Measurements from ENCODE around the gene HOXB2. TPM values are rescaled to one million over a fixed set of nuclear protein-coding genes. Genes with fewer than 3 reads are reported as not detected.

Gene HOXB2
- total and polyA plus RNA-seq, 7 experiments from 2014 or later: 3.4 to 46.9 (median 23.1) TPM

DNA sequence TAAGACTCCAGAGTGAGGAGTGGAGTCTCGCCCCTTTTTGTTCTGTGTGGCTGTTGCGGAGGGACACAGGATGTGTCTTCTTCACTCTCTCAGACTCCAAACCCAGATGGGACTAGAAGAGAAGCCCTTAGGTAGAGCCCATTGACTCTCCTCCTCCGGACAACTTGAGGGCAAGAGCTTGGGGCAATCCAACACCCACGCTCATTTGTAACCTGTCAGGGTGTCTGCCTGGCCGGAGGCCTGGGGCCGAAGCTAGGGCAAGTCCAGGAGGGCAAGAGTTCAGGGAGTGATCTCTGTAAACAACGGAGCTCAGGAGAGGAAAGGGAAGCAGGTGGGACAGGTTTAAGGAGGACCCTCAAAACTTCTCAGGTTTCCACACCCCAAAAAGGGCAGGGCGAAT, 12.6 kb downstream of the HOXB2 start:
- Histone ChIP-seq H3K27ac (ENCODE audit: low read depth, low read length) (no peak overlapping the region), H3K4me1 (ENCODE audit: control insufficient read depth in 2 of 2, insufficient read depth in 2 of 2, low read length in 2 of 2) (no peaks in the 10 kb centered on the region), H3K4me3 (ENCODE audit: low read length) (no peak overlapping the region), H3K27me3 (ENCODE audit: control insufficient read depth in 2 of 2, insufficient read depth in 2 of 2, low read length in 2 of 2) (no peaks in the 10 kb centered on the region), H3K9me3 (ENCODE audit: control insufficient read depth in 2 of 3, low read length in 3 of 3) (no peaks in the 10 kb centered on the region), H3K36me3 (ENCODE audit: control insufficient read depth in 2 of 3, insufficient read depth in 3 of 3, low read length in 3 of 3) (no peaks in the 10 kb centered on the region)
- H3K4me3 Mint-ChIP-seq: no peak overlapping the region
- H3K36me3 Mint-ChIP-seq: no peaks in the 10 kb centered on the region
- CTCF ChIA-PET: interaction anchor here (1.1 kb wide), 1 partner anchor 39 kb away, joined by 3 read pairs; no protein-coding TSS in a partner anchor
- POLR2A ChIA-PET: interaction anchor here (0.9 kb wide), 1 partner anchor 9 kb away, joined by 3 read pairs; no protein-coding TSS in a partner anchor
- peaks cover 0 to 10% (median 0%) of the 10 kb centered on the region in 7 donors for H3K4me1 Mint-ChIP-seq
- intact Hi-C loops (cut with micrococcal nuclease): no loop called here
- no peak for DNase-seq
- peaks cover 0 to 37% (median 6%) of the 10 kb centered on the region in 5 donors for H3K27me3 Mint-ChIP-seq
- H3K9me3 Mint-ChIP-seq: no peaks in the 10 kb centered on the region
- no peak overlapping the region for H3K27ac Mint-ChIP-seq
- ATAC-seq: no peak

DNA sequence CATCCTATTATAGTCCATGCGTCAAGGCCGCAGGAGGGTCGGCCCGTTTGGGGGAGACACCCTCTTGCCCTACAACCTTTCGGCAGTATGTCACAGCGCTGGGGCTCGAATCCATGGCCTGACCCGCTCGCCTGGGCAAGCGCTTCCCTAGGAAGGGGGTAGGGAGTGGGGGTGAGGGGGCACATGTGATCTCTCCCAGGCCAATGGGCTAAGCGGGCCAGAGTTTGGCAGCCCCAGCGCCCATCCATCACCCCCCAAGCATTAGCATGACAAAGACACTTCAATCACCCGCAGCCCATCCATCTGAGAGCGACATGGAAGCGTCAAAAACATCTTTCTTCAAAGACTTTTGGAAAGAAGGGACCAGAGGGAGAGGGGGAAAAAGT, 14.0 kb downstream of the HOXB2 start, which contains the start of gene HOXB1:
TSS of gene HOXB1 (minus strand) at position 125 of the 386 bp plus-strand sequence. CDS start at position 18, 107 bp downstream.
- intact Hi-C loops (cut with micrococcal nuclease): no loop called here
- H3K9me3 ChIP-seq (ENCODE audit: control insufficient read depth in 2 of 3, low read length in 3 of 3): no peaks in the 10 kb centered on the region
- ChIA-PET CTCF (no interaction called here), POLR2A (no interaction called here)
- peaks cover 0 to 3% of the 10 kb centered on the region in 2 donors for H3K27me3 ChIP-seq (ENCODE audit: control insufficient read depth in 2 of 2, insufficient read depth in 2 of 2, low read length in 2 of 2)
- ATAC-seq: no peak
- H3K4me1 ChIP-seq (ENCODE audit: control insufficient read depth in 2 of 2, insufficient read depth in 2 of 2, low read length in 2 of 2): peaks cover 0 to 10% of the 10 kb centered on the region in 2 donors
- H3K4me3 ChIP-seq (ENCODE audit: low read length): no peak within 1 kb of the TSS
- H3K27me3 Mint-ChIP-seq: peaks cover 9 to 45% (median 13%) of the 10 kb centered on the region in 5 donors
- no peaks in the 10 kb centered on the region for H3K36me3 ChIP-seq (ENCODE audit: control insufficient read depth in 2 of 3, insufficient read depth in 3 of 3, low read length in 3 of 3)
- DNase-seq: no peak
- H3K4me3 Mint-ChIP-seq: peak within 1 kb of the TSS in 1 of 10 donors; percentile 14
- no peaks in the 10 kb centered on the region for H3K9me3 Mint-ChIP-seq
- H3K36me3 Mint-ChIP-seq: peaks cover 0 to 6% (median 0%) of the 10 kb centered on the region in 5 donors
- H3K27ac Mint-ChIP-seq: no peak within 1 kb of the TSS
- peaks cover 0 to 13% (median 10%) of the 10 kb centered on the region in 7 donors for H3K4me1 Mint-ChIP-seq
- H3K27ac ChIP-seq (ENCODE audit: low read depth, low read length): no peak within 1 kb of the TSS

DNA sequence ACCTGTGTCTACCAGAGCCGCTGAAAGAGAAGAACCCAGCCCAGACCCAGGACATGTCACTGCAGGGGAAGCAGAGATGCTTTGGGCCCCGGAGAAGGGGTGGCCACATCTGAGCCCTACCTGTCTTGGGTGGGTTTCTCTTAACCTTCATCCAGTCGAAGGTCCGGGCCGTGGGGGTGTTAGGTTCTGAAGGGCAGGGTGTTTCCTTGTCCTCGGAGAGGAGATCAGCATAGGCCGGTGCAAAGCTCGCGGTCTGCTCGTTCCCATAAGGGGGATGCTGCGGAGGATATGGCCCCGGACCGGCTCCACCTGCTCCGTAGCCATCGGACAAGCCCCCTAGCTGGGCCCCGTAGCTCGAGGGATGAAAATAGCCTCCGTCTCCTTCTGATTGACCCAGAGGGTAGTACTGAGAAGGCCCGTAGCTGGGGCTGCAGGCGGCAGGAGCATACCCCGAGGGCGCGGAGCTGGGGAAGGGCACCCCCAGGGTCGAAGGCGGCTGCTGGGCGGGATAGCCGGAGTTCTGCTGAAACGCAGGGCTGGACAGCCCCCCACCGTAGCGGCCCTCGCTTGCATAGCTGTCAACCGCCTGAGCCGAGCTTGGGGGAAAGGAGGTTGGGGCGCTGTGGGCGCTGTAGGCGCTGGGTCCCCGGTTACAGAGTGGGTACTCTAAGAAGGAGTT, 14.6 kb downstream of the HOXB2 start:
- Mint-ChIP-seq H3K4me1 (peaks cover 0 to 15% (median 12%) of the 10 kb centered on the region in 7 donors), H3K27ac (no peak overlapping the region), H3K4me3 (no peak overlapping the region), H3K9me3 (no peaks in the 10 kb centered on the region), H3K27me3 (peaks cover 14 to 51% (median 18%) of the 10 kb centered on the region in 5 donors), H3K36me3 (peaks cover 0 to 8% (median 0%) of the 10 kb centered on the region in 5 donors)
- CTCF ChIA-PET: no interaction called here
- POLR2A ChIA-PET: no interaction called here
- Histone ChIP-seq H3K4me3 (ENCODE audit: low read length) (no peak overlapping the region), H3K9me3 (ENCODE audit: control insufficient read depth in 2 of 3, low read length in 3 of 3) (no peaks in the 10 kb centered on the region), H3K27me3 (ENCODE audit: control insufficient read depth in 2 of 2, insufficient read depth in 2 of 2, low read length in 2 of 2) (peaks cover 0 to 7% of the 10 kb centered on the region in 2 donors), H3K36me3 (ENCODE audit: control insufficient read depth in 2 of 3, insufficient read depth in 3 of 3, low read length in 3 of 3) (no peaks in the 10 kb centered on the region), H3K4me1 (ENCODE audit: control insufficient read depth in 2 of 2, insufficient read depth in 2 of 2, low read length in 2 of 2) (peaks cover 0 to 10% of the 10 kb centered on the region in 2 donors), H3K27ac (ENCODE audit: low read depth, low read length) (no peak overlapping the region)
- no peak for ATAC-seq
- DNase-seq: no peak
- intact Hi-C loops (cut with micrococcal nuclease): no loop called here

DNA sequence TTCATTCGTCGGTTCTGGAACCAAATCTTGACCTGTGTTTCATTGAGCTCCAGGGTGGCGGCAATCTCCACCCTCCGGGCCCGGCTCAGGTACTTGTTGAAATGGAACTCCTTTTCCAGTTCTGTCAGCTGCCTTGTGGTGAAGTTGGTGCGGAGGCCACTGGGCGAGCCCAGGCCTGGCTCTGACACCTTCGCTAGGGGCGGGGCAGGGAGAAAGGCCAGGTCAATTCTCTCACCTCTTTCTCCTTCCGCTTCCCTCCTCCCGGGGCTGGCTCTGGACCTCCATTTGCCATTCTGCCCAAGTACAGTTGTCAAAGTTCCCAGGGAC, 15.3 kb downstream of the HOXB2 start:
- H3K4me1 ChIP-seq (ENCODE audit: control insufficient read depth in 2 of 2, insufficient read depth in 2 of 2, low read length in 2 of 2): peaks cover 0 to 10% of the 10 kb centered on the region in 2 donors
- H3K9me3 Mint-ChIP-seq: no peaks in the 10 kb centered on the region
- peaks cover 0 to 7% of the 10 kb centered on the region in 2 donors for H3K27me3 ChIP-seq (ENCODE audit: control insufficient read depth in 2 of 2, insufficient read depth in 2 of 2, low read length in 2 of 2)
- H3K27ac Mint-ChIP-seq: no peak overlapping the region
- peak overlapping the region in 1 of 10 donors; percentile 14 for H3K4me3 Mint-ChIP-seq
- H3K27me3 Mint-ChIP-seq: peaks cover 21 to 57% (median 25%) of the 10 kb centered on the region in 5 donors
- no peak overlapping the region for H3K4me3 ChIP-seq (ENCODE audit: low read length)
- POLR2A ChIA-PET: no interaction called here
- no peak overlapping the region for H3K27ac ChIP-seq (ENCODE audit: low read depth, low read length)
- no peaks in the 10 kb centered on the region for H3K36me3 ChIP-seq (ENCODE audit: control insufficient read depth in 2 of 3, insufficient read depth in 3 of 3, low read length in 3 of 3)
- ATAC-seq: no peak
- H3K9me3 ChIP-seq (ENCODE audit: control insufficient read depth in 2 of 3, low read length in 3 of 3): no peaks in the 10 kb centered on the region
- peaks cover 0 to 15% (median 12%) of the 10 kb centered on the region in 7 donors for H3K4me1 Mint-ChIP-seq
- no peak for DNase-seq
- intact Hi-C loops (cut with micrococcal nuclease): no loop called here
- CTCF ChIA-PET: no interaction called here
- H3K36me3 Mint-ChIP-seq: peaks cover 0 to 8% (median 0%) of the 10 kb centered on the region in 5 donors

DNA sequence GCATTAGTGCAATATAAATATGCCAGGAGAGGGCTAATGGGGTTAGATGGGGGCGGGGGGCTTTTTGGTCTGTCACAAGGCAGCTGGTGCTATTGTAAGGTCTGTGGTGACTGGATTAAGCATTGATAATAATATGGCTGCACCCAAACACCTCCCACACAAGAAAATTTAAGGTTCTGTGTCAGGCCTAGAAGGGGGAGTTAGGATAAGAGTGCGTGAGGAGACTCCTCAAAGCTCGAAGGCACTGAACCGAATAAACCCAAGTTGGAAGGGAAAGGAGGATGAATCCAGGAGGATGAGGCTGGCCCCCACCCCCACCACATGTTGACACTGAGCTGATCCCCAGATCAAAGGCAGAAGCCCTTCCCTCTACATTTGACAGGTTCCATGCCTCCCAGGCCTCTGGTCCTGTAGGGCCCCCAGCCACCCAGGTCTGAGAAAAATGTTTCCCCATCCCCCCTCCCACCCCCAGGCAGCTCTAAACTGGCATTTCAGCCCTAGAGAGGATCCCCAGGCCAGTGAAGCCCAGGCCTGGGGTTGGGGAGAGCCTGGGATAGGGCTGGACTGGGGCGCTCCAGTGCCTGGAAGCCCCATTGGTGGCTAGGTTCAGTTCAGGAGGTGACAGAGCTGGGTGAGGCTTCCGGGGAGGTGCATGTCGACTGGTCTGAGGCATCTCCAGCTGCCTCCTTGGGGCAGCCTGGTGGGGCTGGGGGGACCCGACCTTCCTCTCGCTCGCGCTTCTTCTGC, 15.8 kb downstream of the HOXB2 start:
- H3K36me3 Mint-ChIP-seq: peaks cover 0 to 8% (median 0%) of the 10 kb centered on the region in 5 donors
- H3K27me3 Mint-ChIP-seq: peaks cover 23 to 59% (median 31%) of the 10 kb centered on the region in 5 donors
- H3K27ac Mint-ChIP-seq: no peak overlapping the region
- intact Hi-C loops (cut with micrococcal nuclease): no loop called here
- Histone ChIP-seq H3K27ac (ENCODE audit: low read depth, low read length) (no peak overlapping the region), H3K4me1 (ENCODE audit: control insufficient read depth in 2 of 2, insufficient read depth in 2 of 2, low read length in 2 of 2) (peaks cover 0 to 10% of the 10 kb centered on the region in 2 donors), H3K36me3 (ENCODE audit: control insufficient read depth in 2 of 3, insufficient read depth in 3 of 3, low read length in 3 of 3) (no peaks in the 10 kb centered on the region), H3K4me3 (ENCODE audit: low read length) (no peak overlapping the region), H3K27me3 (ENCODE audit: control insufficient read depth in 2 of 2, insufficient read depth in 2 of 2, low read length in 2 of 2) (peaks cover 0 to 7% of the 10 kb centered on the region in 2 donors), H3K9me3 (ENCODE audit: control insufficient read depth in 2 of 3, low read length in 3 of 3) (no peaks in the 10 kb centered on the region)
- DNase-seq (no peak), ATAC-seq (no peak)
- H3K4me3 Mint-ChIP-seq: no peak overlapping the region
- no peaks in the 10 kb centered on the region for H3K9me3 Mint-ChIP-seq
- H3K4me1 Mint-ChIP-seq: peaks cover 0 to 15% (median 12%) of the 10 kb centered on the region in 7 donors
- CTCF ChIA-PET: interaction anchor here (0.7 kb wide), 1 partner anchor 36 kb away, joined by 3 read pairs; no protein-coding TSS in a partner anchor
- POLR2A ChIA-PET: interaction anchor here (1.2 kb wide), 1 partner anchor 11 kb away, joined by 3 read pairs; no protein-coding TSS in a partner anchor

DNA sequence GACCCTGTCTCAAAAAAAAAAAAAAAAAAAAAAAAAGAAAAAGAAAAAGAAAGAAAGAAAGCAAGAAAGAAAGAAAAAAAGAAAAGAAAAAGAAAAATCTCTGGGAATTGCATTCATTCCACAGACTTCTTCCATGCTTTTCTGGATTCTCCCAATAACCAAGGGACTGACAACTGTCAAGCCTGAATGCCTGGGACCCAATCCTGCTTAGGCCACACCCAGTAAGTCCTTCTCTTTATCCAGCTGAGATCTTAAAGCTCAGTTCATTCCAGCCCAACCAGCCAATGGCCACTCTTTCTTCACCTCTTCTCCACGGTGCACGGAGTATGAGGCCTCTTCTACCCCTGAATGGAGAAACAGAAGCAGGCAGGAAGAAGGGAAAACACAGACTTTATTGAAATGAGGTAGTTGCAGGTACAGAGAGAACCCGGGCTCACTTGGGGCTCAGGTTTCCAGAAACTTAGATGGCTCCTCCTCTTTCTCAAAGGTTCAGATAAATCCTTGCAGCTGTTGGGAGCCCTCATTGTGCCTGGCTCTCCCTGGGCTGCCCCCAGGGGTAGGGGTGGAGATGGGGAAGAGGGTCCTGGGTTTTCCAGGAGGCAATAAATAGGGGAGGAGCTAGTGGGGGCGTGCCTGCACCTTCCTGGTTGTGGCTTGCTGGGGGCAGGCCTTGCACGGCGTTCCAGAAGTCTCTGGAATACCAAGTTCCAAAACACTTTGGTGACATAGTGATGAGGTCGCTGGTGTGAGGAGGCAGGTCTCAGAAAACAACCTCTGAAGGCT, 16.6 kb downstream of the HOXB2 start:
- H3K27ac ChIP-seq (ENCODE audit: low read depth, low read length): no peak overlapping the region
- H3K9me3 Mint-ChIP-seq: no peaks in the 10 kb centered on the region
- H3K36me3 ChIP-seq (ENCODE audit: control insufficient read depth in 2 of 3, insufficient read depth in 3 of 3, low read length in 3 of 3): no peaks in the 10 kb centered on the region
- no peak overlapping the region for H3K4me3 ChIP-seq (ENCODE audit: low read length)
- POLR2A ChIA-PET: interaction anchor here (1.2 kb wide), 1 partner anchor 12 kb away, joined by 3 read pairs; no protein-coding TSS in a partner anchor
- no peak for DNase-seq
- peaks cover 29 to 63% (median 36%) of the 10 kb centered on the region in 5 donors for H3K27me3 Mint-ChIP-seq
- H3K4me3 Mint-ChIP-seq: peak overlapping the region in 1 of 10 donors; percentile 61
- H3K27ac Mint-ChIP-seq: peak overlapping the region in 1 of 9 donors; percentile 18
- intact Hi-C loops (cut with micrococcal nuclease): no loop called here
- peaks cover 0 to 8% (median 0%) of the 10 kb centered on the region in 5 donors for H3K36me3 Mint-ChIP-seq
- peaks cover 0 to 15% (median 11%) of the 10 kb centered on the region in 7 donors for H3K4me1 Mint-ChIP-seq
- CTCF ChIA-PET: no interaction called here
- ATAC-seq: no peak
- no peaks in the 10 kb centered on the region for H3K9me3 ChIP-seq (ENCODE audit: control insufficient read depth in 2 of 3, low read length in 3 of 3)
- H3K27me3 ChIP-seq (ENCODE audit: control insufficient read depth in 2 of 2, insufficient read depth in 2 of 2, low read length in 2 of 2): peaks cover 0 to 8% of the 10 kb centered on the region in 2 donors
- peaks cover 0 to 10% of the 10 kb centered on the region in 2 donors for H3K4me1 ChIP-seq (ENCODE audit: control insufficient read depth in 2 of 2, insufficient read depth in 2 of 2, low read length in 2 of 2)
